DOHH2 (cell line): ENCODE data around the gene RASD2.

Experiments
- H3F3A ChIP-seq: fragments of 200-600 bp; sonication (generic), shearing (Covaris generic); 2 replicates; pipeline ENCODE4 v1.6.0; 2016; ENCODE audit warnings: antibody characterized with exemption, mild to moderate bottlenecking; ENCODE audit not compliant: control insufficient read depth, insufficient read depth
- H3K27ac ChIP-seq: fragments of 200-600 bp; sonication (generic); 2 replicates; pipeline ENCODE4 v1.5.1; 2014; ENCODE audit warnings: low read depth, mild to moderate bottlenecking, low read length, moderate library complexity
- H3K27me3 ChIP-seq: fragments of 200-600 bp; sonication (generic); 2 replicates; pipeline ENCODE4 v1.6.1; 2014; ENCODE audit warnings: mild to moderate bottlenecking, low read length, mixed read lengths; ENCODE audit not compliant: control insufficient read depth
- H3K36me3 ChIP-seq: fragments of 200-600 bp; sonication (generic); 2 replicates; pipeline ENCODE4 v1.6.1; 2014; ENCODE audit warnings: mild to moderate bottlenecking, low read length, moderate library complexity, mixed read lengths; ENCODE audit not compliant: control insufficient read depth
- H3K4me1 ChIP-seq: fragments of 200-600 bp; sonication (generic); 2 replicates; pipeline ENCODE4 v1.6.1; 2014; ENCODE audit warnings: mild to moderate bottlenecking, low read length, mixed read lengths; ENCODE audit not compliant: control insufficient read depth
- H3K4me2 ChIP-seq: fragments of 200-600 bp; sonication (generic); 2 replicates; pipeline ENCODE4 v1.6.0; 2014; ENCODE audit warnings: mild to moderate bottlenecking, low read length, moderate library complexity
- H3K4me3 ChIP-seq: fragments of 200-600 bp; sonication (generic); 2 replicates; pipeline ENCODE4 v1.5.1; 2014; ENCODE audit warnings: mild to moderate bottlenecking, low read length, mixed read lengths
- H3K79me2 ChIP-seq: fragments of 200-600 bp; sonication (generic); 2 replicates; pipeline ENCODE4 v1.6.1; 2014; ENCODE audit warnings: mild to moderate bottlenecking, low read length, mixed read lengths; ENCODE audit not compliant: control insufficient read depth
- H3K9me2 ChIP-seq: fragments of 200-600 bp; sonication (generic); replicated peaks from 2 replicates; pipeline ENCODE4 v1.6.1; 2014; ENCODE audit warnings: mild to moderate bottlenecking, low read length, mixed read lengths; ENCODE audit not compliant: control insufficient read depth
- H3K9me3 ChIP-seq: fragments of 200-600 bp; sonication (generic); 2 replicates; pipeline ENCODE4 v1.6.1; 2014; ENCODE audit warnings: antibody characterized with exemption, low read length, mixed read lengths; ENCODE audit not compliant: control insufficient read depth, insufficient read depth
- H4K20me1 ChIP-seq: fragments of 200-600 bp; sonication (generic); 2 replicates; pipeline ENCODE4 v1.6.0; 2014; ENCODE audit warnings: low read depth, mild to moderate bottlenecking, antibody characterized with exemption, low read length, moderate library complexity; ENCODE audit not compliant: control insufficient read depth, insufficient read depth
- CTCF ChIP-seq: fragments of 200-600 bp; sonication (generic); IDR thresholded peaks from one replicate; pipeline ENCODE4 v1.5.1; 2014; ENCODE audit warnings: antibody characterized with exemption, mild to moderate bottlenecking, low read depth, low read length; ENCODE audit not compliant: poor library complexity, severe bottlenecking
- EZH2phosphoT487 ChIP-seq: fragments of 200-600 bp; sonication (generic); IDR thresholded peaks from 2 replicates; pipeline ENCODE4 v1.6.1; 2017; ENCODE audit warnings: borderline replicate concordance, mild to moderate bottlenecking, antibody characterized with exemption, low read length, moderate library complexity, mixed read lengths

Gene RASD2

GRCh38 chr22:35587896-35588295, 47.3 kb downstream of the RASD2 start:
- Histone ChIP-seq H3K9me2 (no peaks in the 10 kb centered on the region), H3K27me3 (peaks cover 13% of the 10 kb centered on the region; the same call in 1 of the 2 replicates), H3K4me2 (no peak overlapping the region), H3F3A (no peaks in the 10 kb centered on the region), H3K4me1 (no peaks in the 10 kb centered on the region), H3K79me2 (no peaks in the 10 kb centered on the region), H3K27ac (no peak overlapping the region), H4K20me1 (no peaks in the 10 kb centered on the region), H3K9me3 (no peaks in the 10 kb centered on the region), H3K4me3 (no peak overlapping the region), H3K36me3 (no peaks in the 10 kb centered on the region)
- TF ChIP-seq CTCF (no peak), EZH2phosphoT487 (no peak)

- no peaks in the 10 kb centered on the region for H3K9me3 ChIP-seq
- H4K20me1 ChIP-seq: no peaks in the 10 kb centered on the region
- H3K9me2 ChIP-seq: no peaks in the 10 kb centered on the region
- no peaks in the 10 kb centered on the region for H3F3A ChIP-seq
- H3K27me3 ChIP-seq: peaks cover 11% of the 10 kb centered on the region; the same call in 1 of the 2 replicates
- no peaks in the 10 kb centered on the region for H3K36me3 ChIP-seq
- TF ChIP-seq EZH2phosphoT487 (no peak), CTCF (no peak)
- no peaks in the 10 kb centered on the region for H3K79me2 ChIP-seq
- H3K4me3 ChIP-seq: no peak overlapping the region
- H3K4me2 ChIP-seq: no peak overlapping the region
- no peaks in the 10 kb centered on the region for H3K4me1 ChIP-seq
- no peak overlapping the region for H3K27ac ChIP-seq
Measured at GRCh38 chr22:35589071-35589755, 48.6 kb downstream of the RASD2 start.

GRCh38 chr22:35589756-35590093, 49.1 kb downstream of the RASD2 start:
- Histone ChIP-seq H3K27me3 (peaks cover 11% of the 10 kb centered on the region; the same call in 1 of the 2 replicates), H3F3A (no peaks in the 10 kb centered on the region), H3K9me2 (no peaks in the 10 kb centered on the region), H4K20me1 (no peaks in the 10 kb centered on the region), H3K4me3 (no peak overlapping the region), H3K36me3 (no peaks in the 10 kb centered on the region), H3K4me1 (no peaks in the 10 kb centered on the region), H3K27ac (no peak overlapping the region), H3K79me2 (no peaks in the 10 kb centered on the region), H3K9me3 (no peaks in the 10 kb centered on the region), H3K4me2 (no peak overlapping the region)
- TF ChIP-seq CTCF: no peak
- TF ChIP-seq EZH2phosphoT487: no peak
